DOHH2 (cell line): ENCODE results near the gene LCOR.

Source experiments
- EZH2phosphoT487 ChIP-seq: fragments of 200-600 bp; sonication (generic); IDR thresholded peaks from 2 replicates; pipeline ENCODE4 v1.6.1; 2017; ENCODE audit warnings: borderline replicate concordance, mild to moderate bottlenecking, antibody characterized with exemption, low read length, moderate library complexity, mixed read lengths
- TF ChIP-seq, protein P1 (sequence below): fragments of 200-600 bp; sonication (generic); IDR thresholded peaks from one replicate; pipeline ENCODE4 v1.5.1; 2014; ENCODE audit warnings: antibody characterized with exemption, mild to moderate bottlenecking, low read depth, low read length; ENCODE audit not compliant: poor library complexity, severe bottlenecking

DNA sequence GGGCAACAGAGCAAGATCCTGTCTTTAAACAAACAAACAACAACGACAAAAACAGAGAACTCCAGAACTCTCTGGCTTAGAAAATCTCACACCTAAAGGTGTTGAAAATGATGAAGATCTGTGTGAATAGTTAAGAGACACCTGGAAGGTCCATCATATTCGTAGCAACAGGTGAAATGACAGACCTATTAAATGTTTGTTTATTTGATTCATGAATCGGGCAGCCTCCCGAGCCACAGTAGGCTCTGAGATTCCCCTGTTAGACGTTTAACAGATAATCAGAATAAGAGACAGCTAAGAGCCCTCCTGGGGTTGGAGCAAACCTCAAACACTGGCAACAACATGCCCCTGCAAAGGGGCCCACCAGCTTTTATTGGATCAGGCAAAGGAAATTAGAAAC lies 103.7 kb downstream of the LCOR start:
- TF ChIP-seq, protein P1, sequence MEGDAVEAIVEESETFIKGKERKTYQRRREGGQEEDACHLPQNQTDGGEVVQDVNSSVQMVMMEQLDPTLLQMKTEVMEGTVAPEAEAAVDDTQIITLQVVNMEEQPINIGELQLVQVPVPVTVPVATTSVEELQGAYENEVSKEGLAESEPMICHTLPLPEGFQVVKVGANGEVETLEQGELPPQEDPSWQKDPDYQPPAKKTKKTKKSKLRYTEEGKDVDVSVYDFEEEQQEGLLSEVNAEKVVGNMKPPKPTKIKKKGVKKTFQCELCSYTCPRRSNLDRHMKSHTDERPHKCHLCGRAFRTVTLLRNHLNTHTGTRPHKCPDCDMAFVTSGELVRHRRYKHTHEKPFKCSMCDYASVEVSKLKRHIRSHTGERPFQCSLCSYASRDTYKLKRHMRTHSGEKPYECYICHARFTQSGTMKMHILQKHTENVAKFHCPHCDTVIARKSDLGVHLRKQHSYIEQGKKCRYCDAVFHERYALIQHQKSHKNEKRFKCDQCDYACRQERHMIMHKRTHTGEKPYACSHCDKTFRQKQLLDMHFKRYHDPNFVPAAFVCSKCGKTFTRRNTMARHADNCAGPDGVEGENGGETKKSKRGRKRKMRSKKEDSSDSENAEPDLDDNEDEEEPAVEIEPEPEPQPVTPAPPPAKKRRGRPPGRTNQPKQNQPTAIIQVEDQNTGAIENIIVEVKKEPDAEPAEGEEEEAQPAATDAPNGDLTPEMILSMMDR: no peak
- no peak for TF ChIP-seq EZH2phosphoT487
